Testis (tissue), 3 donors: Measurements from ENCODE around the gene ATP5MC2. TPM values are rescaled to one million over a fixed set of nuclear protein-coding genes. Genes with fewer than 3 reads are reported as not detected.
A peak's percentile ranks its signal among the peaks of the same experiment; 100 is the strongest.

Experiments
- DNase-seq: peaks from one replicate; pipeline ENCODE4 v3.0.0-alpha.2; 2019
- H3K27ac ChIP-seq, 2 donors: fragments of 200-600 bp; sonication (generic); one replicate each; pipeline ENCODE4 v1.5.1; 2019
- H3K27me3 ChIP-seq: fragments of 200-600 bp; sonication (generic); one replicate; pipeline ENCODE4 v1.5.1; 2019
- H3K36me3 ChIP-seq: fragments of 200-600 bp; sonication (generic); one replicate; pipeline ENCODE4 v1.5.1; 2017; ENCODE audit warnings: low read depth; ENCODE audit errors: missing control alignments
- H3K4me1 ChIP-seq: fragments of 200-600 bp; sonication (generic); one replicate; pipeline ENCODE4 v1.5.1; 2019
- H3K4me3 ChIP-seq, 2 donors: fragments of 200-600 bp; sonication (generic); one replicate each; pipeline ENCODE4 v1.5.1; 2017 to 2019
- H3K9me3 ChIP-seq: fragments of 200-600 bp; sonication (generic); one replicate; pipeline ENCODE4 v1.5.1; 2017
- CTCF ChIP-seq, 3 experiments: fragments of 450-650 bp in 2 of 3; fragments of 200-600 bp in 1 of 3; sonication (generic) in 1 of 3; IDR thresholded peaks; one replicate each; pipeline ENCODE4 v1.5.1; 2016 to 2019; ENCODE audit warnings: antibody characterized with exemption in 3 of 3, mild to moderate bottlenecking in 2 of 3, moderate library complexity in 1 of 3
- POLR2A ChIP-seq: fragments of 450-650 bp; IDR thresholded peaks from one replicate; pipeline ENCODE4 v1.6.1; 2017; ENCODE audit warnings: antibody characterized with exemption, mild to moderate bottlenecking, moderate library complexity
- WGBS, 2 donors: methylation state at CpG; one replicate each; pipeline ENCODE4 v1.1.5; 2018; 5-methylcytosine and 5-hydroxymethylcytosine counted together
- intact Hi-C: fragments of 100-400 bp; cut with DNase I; formaldehyde crosslinking; loops from one replicate; pipeline ENCODE4 v1.15.1; 2023; ENCODE audit warnings: low total_unique reads
- polyA plus RNA-seq: library from polyadenylated mRNA; stranded (reverse); fragments of 350-450 nt; fragmentation: Illumina TruSeq; extraction: RNeasy Lipid Tissue Mini Kit (QIAGEN cat#74804); gene quantifications from one replicate; pipeline ENCODE4 v1.2.3, GENCODE V29; 2014; ENCODE audit warnings: low read depth, low replicate concordance; ENCODE audit not compliant: insufficient read depth
- total RNA-seq, 2 donors: library from RNA; depleted of rRNA; stranded (reverse); fragments of >200 nt; gene quantifications; one replicate each; pipeline ENCODE4 v1.2.3, GENCODE V29; 2016

ATP5MC2 gene
- total and polyA plus RNA-seq, 3 donors from 2014 or later: 201 to 316 (median 304) TPM

DNA sequence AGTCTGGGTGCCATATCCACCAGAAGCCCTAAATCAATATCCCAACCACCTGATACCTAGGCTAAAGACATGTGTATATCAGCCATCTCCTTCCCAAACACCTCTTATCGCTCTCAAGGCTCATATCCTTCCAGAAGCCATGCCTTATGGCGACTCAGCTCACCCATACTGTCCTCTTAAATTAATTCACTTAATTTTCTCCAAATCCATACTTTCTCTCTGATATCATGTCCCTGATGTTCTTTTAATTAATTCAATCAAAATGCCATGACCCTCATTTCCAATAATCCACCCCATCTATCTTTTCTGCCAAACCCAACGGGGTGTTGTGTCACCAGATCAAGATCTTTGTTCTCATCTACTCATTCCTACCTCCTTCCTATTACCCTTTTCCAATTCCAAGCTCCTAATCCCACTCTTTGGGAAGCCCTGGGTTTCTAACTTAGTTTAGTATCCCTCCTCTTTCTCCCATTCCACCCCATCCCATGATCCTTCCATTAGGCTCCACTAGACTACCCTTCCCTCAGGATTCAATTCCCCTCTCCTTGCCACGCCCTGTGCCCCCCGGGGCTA, 50.4 kb downstream of the ATP5MC2 start:
- peaks cover 21% of the 10 kb centered on the region for H3K4me1 ChIP-seq
- 1 to 4% methylated on average over 5 of the region's 5 CpGs for whole genome bisulfite sequencing, 2 donors
- intact Hi-C loops: no loop called here

GRCh38 chr12:53624956-53625355, 50.9 kb downstream of the ATP5MC2 start:
- WGBS, 2 donors: 21 to 22% methylated on average over 4 of the region's 4 CpGs
- H3K9me3 ChIP-seq: no peaks in the 10 kb centered on the region
- TF ChIP-seq POLR2A (no peak), CTCF (IDR thresholded peaks at IDR 0.05) (no peak)
- peak overlapping the region; percentile 67 to 85 for H3K4me3 ChIP-seq
- intact Hi-C loops: no loop called here
- DNase-seq: no peak
- peaks cover 21% of the 10 kb centered on the region for H3K4me1 ChIP-seq
- H3K27me3 ChIP-seq: no peaks in the 10 kb centered on the region
- H3K27ac ChIP-seq: peak overlapping the region; percentile 96
- H3K36me3 ChIP-seq: no peaks in the 10 kb centered on the region

More for the DNA sequence above, 50.4 kb downstream of the ATP5MC2 start:
- Histone ChIP-seq H3K9me3 (no peaks in the 10 kb centered on the region), H3K36me3 (no peaks in the 10 kb centered on the region), H3K4me3 (peak overlapping the region; percentile 67 to 85), H3K27ac (peak overlapping the region; percentile 96), H3K27me3 (no peaks in the 10 kb centered on the region)
- TF ChIP-seq POLR2A (no peak), CTCF (IDR thresholded peaks at IDR 0.05) (no peak)
- DNase-seq: no peak

GRCh38 chr12:53624458-53624857, 51.4 kb downstream of the ATP5MC2 start:
- Histone ChIP-seq H3K36me3 (no peaks in the 10 kb centered on the region), H3K27ac (peak overlapping the region; percentile 96), H3K27me3 (no peaks in the 10 kb centered on the region), H3K4me3 (peak overlapping the region; percentile 67 to 85), H3K9me3 (no peaks in the 10 kb centered on the region), H3K4me1 (peaks cover 21% of the 10 kb centered on the region)
- 30 to 39% methylated on average over 3 of the region's 3 CpGs for WGBS, 2 donors
- DNase-seq: no peak
- TF ChIP-seq CTCF (IDR thresholded peaks at IDR 0.05) (no peak), POLR2A (no peak)
- intact Hi-C loops: no loop called here

DNA sequence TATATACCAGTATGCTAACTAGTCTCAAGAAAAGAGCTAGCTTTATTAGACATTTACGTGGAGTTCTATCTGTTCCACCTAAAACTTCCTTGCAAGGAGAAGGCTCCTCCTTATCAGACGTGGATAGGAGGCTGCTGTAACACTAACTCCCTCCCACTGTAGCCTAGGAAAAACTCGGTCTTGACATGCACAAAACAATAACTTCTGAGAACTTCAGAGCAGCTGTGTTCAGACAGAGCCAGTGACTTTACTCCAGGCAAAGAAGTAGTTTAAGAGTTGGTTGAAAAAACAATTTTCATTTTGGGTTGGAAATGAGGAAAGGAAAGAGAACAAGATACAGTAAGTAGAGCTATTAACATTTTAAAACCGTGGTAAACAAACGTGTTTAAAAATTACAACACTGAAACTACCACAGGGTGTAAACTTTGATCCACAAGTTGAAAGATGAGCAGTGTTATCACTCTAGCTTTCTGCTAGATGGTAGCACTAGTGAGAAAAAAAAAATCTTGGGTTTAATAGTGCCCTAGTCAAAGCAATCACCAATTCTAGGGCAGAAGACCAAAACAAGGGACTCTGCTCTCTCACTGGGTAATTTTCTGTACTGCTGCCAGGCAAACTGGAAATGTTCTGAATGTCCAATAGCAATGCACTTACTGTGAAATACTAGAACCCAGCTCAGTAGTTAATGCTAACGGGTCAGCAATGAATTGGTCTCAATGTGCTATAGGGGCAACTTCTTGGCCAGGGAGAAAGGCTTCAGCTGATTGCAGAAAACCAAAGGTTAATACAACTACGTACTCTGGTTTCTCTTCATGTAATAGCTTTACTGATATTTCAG, 52.1 kb downstream of the ATP5MC2 start:
- peak overlapping the region in 1 of 2 donors; percentile 85 for H3K4me3 ChIP-seq
- H3K36me3 ChIP-seq: no peaks in the 10 kb centered on the region
- H3K27ac ChIP-seq: peak overlapping the region; percentile 96
- no peaks in the 10 kb centered on the region for H3K9me3 ChIP-seq
- peaks cover 22% of the 10 kb centered on the region for H3K4me1 ChIP-seq
- TF ChIP-seq POLR2A (no peak), CTCF (IDR thresholded peaks at IDR 0.05) (no peak)
- WGBS, 2 donors: 14 to 29% methylated on average over 7 of the region's 7 CpGs
- H3K27me3 ChIP-seq: no peaks in the 10 kb centered on the region
- peak; percentile 73 for DNase-seq
- intact Hi-C loops: no loop called here
